NB4 (cell line): ENCODE results near the gene NBEAL2.

ENCODE experiments used
- DNase-seq: peaks from one replicate; pipeline ENCODE4 v3.0.0; 2010; ENCODE audit warnings: low read depth
- H3K4me3 ChIP-seq: one replicate; pipeline ENCODE4 v1.5.1; 2011; ENCODE audit warnings: mild to moderate bottlenecking, low read depth, low read length, moderate library complexity
- CTCF ChIP-seq: IDR thresholded peaks from one replicate; pipeline ENCODE4 v1.5.1; 2012; ENCODE audit warnings: low read depth, low read length
- MAX ChIP-seq: IDR thresholded peaks from 2 replicates; pipeline ENCODE4 v1.6.1; 2011; ENCODE audit warnings: low read depth, low read length
- MYC ChIP-seq: IDR thresholded peaks from 2 replicates; pipeline ENCODE4 v1.6.1; 2011; ENCODE audit warnings: low read depth, low read length
- POLR2A ChIP-seq: IDR thresholded peaks from 2 replicates; pipeline ENCODE4 v1.6.1; 2011; ENCODE audit warnings: mild to moderate bottlenecking; ENCODE audit not compliant: insufficient read length; ENCODE audit errors: extremely low read depth

NBEAL2 gene

GRCh38 chr3:46947981-46948791 lies 31.3 kb upstream of the NBEAL2 start:
- TF ChIP-seq POLR2A (no peak), CTCF (no peak), MYC (no peak), MAX (no peak)
- H3K4me3 ChIP-seq: no peak overlapping the region
- peak; percentile 88 for DNase-seq

- peak; percentile 55 for DNase-seq
- no peak overlapping the region for H3K4me3 ChIP-seq
- TF ChIP-seq MAX (no peak), MYC (no peak), POLR2A (no peak), CTCF (no peak)
These were observed 30.4 kb upstream of the NBEAL2 start for GRCh38 chr3:46948830-46949671.

GRCh38 chr3:46950177-46950576 lies 29.3 kb upstream of the NBEAL2 start:
- no peak for TF ChIP-seq MYC
- no peak for TF ChIP-seq MAX
- no peak for TF ChIP-seq CTCF
- TF ChIP-seq POLR2A: no peak
- H3K4me3 ChIP-seq: no peak overlapping the region
- no peak for DNase-seq

GRCh38 chr3:46950650-46951241 lies 28.7 kb upstream of the NBEAL2 start:
- TF ChIP-seq POLR2A: no peak
- TF ChIP-seq CTCF: no peak
- TF ChIP-seq MAX: no peak
- no peak for TF ChIP-seq MYC
- DNase-seq: no peak
- no peak overlapping the region for H3K4me3 ChIP-seq

- TF ChIP-seq MAX (no peak), CTCF (no peak), POLR2A (no peak), MYC (no peak)
- DNase-seq: no peak
- no peak overlapping the region for H3K4me3 ChIP-seq
These were observed 26.7 kb upstream of the NBEAL2 start for GRCh38 chr3:46952813-46953212.
